NCI-H526 (cell line): ENCODE measurements around the gene MRTFB.

Experiments
- DNase-seq, 2 experiments: peaks; one replicate each; lab custom pipeline; 2025; lab: John Stamatoyannopoulos, UW

The MRTFB gene

DNA sequence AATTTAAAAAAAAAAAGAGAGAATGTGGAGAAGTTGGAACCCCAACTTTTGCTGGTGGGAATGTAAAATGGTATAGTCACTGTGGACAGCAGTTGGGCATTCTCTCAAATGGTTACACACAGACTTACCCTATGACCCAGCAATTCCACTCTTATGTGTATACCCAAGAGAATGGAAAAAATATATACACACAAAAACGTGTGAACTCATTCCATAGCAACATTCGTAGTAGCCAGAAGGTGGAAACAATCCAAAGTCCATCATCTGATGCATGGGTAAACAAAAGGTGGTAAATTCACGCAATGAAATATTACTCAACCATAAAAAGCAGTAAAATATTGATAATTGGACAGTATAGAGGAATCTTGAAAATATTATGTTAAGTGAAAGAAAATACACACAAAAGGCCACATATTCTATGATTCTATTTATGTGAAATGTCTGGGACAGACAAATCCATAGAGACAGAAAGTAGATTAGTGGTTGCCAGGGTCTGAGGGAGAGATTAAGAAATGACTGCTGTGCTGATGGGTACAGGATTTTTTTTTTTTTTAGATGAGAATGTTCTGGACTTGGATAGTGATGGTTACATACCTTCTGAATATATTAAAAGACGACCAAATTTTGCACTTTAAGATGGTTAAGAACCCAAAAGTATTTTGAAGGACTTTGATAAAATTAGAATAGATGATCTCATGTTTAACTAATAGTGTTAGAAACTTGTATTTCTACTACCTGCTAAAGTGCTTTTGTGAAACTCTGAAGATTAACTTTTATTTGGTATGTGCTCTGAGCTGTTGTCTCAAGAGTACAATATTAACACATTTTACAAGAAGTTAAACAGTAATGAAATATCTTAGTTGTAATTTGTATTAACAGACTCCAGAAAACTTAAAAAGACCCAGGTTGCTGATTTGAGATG lies 60.9 kb downstream of the MRTFB start:
- no peak for DNase-seq

DNA sequence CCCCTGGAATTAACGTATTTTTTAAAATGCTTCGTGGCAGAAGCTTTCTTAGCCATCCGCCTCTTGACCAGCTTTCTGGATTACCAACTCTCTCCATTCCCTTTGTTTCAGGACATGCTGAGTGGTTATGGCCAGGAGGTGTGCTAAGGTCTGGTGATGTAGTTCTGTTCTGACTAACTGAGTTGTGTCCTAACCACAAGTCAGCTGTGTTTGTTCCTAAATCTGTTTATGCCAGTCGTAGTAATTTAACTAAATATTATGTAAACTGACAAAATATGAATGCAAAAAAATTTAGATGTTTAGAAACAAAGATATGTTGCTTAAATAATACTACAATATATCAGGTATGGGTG lies 61.6 kb downstream of the MRTFB start:
- DNase-seq, result no peak

DNA sequence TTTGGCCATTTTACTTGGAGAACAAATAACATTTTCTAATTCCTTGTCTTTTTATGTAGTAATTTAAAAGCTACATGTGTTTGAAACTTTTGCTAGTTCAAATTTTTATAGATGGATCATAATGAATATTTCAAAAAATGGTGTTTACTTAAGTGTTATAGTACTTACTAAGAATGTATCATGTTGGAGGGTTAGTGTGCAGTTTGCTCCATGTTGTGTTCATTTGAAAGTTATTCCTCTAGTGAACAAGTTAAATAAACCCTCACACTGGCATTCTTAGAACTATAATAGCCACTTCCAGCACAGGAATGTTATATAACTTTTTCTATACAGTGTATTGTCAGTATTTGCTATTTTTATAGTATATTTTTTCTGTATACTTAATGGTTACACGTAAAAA lies 62.8 kb downstream of the MRTFB start:
- no peak for DNase-seq

DNA sequence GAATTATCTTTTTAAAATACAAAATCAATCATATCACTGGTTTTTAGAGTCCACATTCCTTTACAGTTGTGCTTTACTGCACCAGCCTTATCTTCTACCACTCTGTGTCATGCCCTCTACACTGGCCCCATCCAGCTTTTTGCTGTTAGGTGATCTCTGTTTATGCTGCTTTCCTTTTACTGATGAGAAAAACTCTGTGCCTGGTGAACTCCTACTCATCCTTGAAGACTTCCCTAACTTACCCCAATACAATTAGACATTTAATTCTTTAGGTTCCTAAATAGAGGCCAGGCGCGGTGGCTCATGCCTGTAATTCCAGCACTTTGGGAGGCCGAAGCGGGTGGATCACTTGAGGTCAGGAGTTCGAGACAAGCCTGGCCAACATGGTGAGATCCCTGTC lies 64.6 kb downstream of the MRTFB start:
- DNase-seq, result no peak

DNA sequence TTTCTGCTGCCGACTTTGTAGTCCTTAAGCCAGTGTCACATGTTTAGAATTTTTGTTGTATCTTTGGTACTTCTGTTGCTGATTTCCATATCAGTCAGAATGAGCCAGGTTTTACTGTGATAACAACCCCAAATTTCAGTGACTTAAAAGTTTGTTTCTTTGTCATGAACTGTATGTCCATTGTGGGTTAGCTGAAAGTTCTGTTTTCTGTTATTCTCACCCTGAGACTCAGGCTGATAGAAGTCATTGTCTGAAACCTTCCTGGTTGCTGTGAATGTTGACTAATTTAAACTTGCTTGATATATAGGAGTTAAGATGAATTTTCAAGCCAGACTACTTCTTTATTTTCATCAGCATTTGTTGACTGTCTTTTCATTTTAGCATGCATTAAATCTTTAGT lies 68.8 kb downstream of the MRTFB start:
- no peak for DNase-seq

DNA sequence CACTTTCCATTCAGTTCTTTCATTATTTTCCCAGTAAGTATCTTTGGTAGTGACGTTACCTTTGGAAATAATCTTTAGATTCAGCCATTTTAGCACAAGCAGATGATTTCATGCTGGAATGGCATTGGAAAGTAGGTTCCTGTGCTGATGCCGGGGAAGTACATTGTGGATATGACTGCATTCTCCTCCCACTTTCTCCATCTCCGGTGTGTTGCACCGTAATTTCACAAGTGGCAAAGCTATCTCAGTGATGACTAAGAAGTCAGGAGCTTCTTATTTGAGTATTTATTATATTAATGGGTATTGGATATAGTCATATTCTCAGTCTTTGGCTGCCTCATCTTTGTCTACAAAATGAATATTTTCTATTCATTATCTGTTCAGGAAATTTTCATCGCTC lies 69.8 kb downstream of the MRTFB start:
- DNase-seq, result no peak

DNA sequence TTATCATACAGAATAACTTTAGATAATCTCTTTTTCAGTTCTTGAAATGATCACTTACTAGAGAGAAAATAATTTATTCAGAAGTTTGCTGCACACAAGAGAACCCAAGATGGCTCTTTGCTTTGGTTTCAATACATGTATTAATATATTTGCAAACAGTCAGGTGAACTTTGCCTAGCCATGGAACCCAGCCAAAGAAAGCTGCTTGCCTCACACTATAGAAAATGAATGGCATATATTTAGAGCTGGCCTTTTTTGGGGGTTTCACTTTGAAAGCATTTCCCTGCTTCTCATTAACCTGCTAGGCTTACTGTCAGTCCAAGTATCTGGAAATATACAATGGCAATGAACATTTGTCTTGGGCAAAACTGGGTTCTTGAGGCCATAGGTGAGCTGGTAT lies 75.3 kb downstream of the MRTFB start:
- no peak for DNase-seq

DNA sequence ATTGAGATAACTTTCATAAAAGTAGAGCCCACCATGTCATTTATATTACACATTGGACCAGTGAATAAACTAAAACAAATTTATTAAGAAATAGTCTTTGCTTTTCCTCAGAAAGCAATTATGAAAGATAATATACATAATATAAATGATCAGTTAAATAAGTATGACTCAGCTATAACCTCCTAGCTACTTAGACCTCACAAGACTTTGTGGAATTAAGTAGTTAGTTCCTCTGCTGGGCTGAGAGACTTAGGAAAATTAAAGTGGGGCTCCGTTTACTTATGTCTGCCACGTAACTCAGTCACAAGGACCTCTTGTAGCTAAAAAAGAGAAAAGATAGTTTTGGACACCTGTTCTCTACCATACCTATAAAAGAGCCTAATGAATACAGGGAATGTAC lies 76.9 kb downstream of the MRTFB start:
- DNase-seq, result no peak

DNA sequence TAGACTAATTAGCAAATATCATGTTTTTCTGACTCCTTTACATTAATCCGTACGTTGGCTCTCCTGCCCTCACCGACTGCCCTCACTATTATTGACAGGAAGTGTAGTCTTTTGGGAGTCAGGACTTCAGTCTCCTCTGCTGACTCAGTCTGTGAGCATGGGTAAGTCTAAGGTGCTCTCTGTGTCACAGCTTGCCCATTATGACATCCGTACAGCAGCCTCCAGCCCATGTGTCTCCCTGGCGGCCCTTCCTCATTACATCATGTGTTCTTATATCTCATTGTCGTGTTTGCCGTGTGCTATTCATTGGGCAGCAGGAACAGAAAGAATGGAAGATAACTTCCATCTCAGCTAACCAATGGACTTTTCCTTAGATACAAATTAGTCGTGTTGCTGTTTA lies 77.5 kb downstream of the MRTFB start:
- no peak for DNase-seq

DNA sequence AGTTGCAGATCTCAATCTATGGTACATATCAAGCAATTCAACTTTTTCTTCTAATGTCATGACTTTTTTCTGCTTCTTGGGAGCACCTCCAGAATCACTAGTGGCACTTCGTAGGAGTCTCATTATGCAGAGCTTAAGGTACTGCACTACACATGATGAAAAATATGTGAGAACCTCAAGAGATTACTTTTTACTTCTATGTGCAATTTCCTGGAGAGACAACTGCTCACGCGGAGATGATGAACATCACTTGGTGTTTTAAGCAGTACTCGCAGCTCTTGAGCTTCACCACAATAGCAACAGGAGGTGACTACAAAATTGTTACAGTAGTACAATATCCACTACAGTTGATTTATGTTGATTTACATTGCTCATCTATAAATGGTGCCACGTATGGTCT lies 79.7 kb downstream of the MRTFB start:
- no peak for DNase-seq

DNA sequence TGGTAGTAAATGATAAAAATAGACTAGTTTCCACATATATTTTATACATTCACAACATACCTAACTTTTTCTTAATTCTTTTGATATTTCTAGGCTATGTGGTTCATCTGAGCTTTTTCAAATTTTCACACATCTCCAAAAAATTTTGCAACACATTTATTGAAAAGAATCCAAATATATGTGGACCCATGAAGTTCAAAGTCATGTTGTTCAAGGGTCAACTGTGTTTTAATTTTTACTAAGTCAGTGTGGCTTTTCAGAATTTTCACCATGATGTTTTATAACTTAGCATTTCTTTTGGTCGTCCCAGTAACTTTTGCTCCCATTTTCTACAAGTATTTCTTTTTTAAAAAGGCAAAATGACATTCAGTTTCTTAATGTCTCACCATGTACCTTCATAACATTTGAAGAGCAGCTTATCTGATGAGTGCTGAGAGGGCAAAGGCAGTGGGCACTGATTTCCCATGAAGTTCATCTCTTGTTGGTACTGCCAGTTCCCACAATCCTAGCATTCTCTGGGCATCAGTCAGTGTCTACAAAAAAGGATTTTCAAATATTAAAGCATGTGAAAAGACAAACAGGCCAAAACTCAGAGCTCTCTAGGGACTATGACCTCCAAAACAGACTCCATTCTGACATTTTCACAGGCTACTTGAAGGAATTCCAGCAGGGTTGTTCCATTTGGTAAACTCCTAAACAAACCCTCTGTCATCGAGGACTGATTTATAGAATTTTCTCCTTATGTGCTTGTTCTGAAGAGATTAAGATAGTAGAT lies 80.3 kb downstream of the MRTFB start:
- DNase-seq, result no peak

DNA sequence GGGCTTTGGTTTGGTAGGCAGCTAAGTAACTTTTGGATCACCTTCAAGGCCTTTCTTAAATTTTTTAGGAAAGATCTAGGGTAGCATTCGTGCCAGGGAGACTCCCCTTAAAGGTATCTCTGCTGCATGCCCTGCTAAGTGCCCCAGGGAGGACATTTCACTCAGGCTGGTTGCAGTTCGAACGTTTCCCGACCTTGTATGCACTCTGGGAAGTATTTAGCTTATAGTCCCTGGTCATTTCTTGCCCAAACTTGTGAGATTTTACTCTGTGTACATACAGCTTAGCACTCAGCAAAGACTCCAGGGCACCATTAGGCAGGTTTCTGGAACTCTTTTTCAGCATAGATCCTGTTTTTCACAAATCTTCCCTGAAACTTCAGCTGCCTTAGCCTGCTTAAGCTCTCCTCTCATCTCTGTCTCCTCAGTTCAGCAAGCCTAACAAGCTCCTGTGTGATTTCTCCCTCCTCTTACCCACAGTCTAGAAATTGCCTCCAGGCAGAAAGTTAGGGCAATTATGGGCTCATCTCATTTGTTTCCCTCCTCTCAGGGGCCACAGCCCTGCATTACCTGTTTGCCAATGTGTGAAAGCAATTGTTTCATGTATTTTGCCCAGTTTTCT lies 84.6 kb downstream of the MRTFB start:
- DNase-seq, result no peak

DNA sequence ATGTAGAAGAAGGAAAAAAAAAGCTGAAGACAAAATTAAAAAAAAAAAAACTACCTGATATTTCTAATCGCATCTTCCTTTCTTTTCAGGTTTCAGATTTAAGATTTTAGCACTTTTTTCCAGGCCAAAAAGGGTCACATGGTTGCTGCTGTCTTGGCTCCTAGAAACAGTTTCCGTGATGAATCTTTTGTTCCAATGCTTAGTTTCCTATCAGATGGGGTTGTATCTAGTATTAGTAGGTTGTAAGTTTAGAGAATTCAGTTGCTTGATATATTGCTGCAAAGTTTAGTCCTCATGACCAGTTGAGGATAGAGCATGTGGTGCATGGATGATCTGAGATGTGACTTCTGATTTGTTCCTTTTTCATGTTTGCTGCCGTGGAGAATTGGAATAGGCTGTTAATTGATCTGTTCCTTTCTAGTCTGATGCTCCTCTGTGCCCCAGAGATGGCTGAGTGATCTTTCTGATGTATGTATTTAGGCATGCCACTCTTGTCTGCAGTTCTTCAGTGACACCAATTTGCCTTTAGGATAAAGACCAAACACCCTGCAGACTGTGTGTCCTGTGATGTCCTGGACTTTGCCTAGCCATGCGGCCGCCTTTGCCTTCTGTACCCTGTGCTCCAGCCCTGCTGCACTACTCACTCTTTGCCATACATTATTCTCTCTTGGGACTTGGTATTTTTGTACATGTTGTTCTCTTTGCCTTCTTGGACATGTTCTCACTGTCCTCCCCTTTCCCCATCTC lies 94.0 kb downstream of the MRTFB start:
- no peak for DNase-seq

DNA sequence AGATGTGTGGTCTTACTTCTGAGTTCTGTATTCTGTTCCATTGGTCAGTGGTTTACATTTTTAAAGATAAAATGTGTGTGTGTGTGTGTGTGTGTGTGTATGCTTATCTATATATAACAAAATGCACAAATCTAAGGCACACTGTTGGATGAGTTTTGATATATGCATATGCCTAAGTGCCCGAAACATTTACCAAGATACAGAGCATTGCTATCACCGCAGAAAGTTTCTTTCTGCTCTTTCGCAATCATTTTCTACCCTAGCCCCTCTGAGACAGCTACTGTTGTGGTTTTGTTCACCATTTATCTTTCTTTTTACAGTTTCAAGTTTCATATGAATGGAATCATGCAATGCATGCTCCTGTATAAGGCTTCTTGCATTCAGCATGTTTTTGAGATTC lies 97.0 kb downstream of the MRTFB start:
- DNase-seq, result no peak

DNA sequence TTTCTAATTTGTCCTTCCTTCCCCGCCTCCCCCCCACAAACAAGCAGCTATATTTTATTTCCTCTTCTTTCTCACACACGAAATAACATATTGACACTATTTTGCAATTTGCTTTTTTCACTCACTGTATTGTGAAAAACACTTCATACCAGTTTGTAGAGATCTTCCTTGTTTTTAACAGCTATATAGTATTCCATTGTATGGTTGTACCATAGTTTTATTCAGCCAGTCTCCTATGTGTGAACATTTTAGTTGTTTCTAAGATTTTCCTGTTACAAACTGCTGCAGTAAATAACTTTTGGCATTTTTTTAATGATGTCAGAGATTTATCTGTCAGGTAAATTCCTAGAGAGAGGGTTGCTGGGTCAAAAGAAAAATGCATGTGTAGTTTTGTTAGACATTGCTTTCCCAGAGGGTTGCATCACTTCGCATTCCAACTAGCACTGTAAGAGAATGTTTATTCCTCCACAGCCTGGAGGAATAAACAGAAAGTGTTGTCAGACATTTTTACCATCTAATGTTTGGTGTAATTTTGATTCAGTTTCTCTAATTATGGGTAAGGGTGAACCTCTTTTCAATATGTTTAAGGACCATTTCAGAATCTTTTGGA lies 101.2 kb downstream of the MRTFB start:
- no peak for DNase-seq

DNA sequence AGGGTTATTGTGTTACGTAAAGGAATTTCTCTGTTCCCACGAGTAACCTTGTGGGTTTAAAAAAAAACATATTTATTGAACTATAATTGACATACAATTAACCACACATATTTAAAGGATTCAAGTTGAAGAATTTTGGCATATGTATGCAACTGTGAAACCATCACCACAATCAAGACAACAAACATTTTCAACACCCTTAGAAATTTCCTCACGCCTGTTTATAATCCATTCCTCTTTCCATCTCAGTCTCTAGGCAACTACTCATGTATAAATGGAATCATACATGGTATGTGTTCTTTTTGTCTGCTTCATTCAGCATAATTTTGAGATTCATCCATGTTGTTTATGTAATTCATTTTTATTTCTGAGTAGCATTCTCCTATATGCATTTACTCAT lies 104.0 kb downstream of the MRTFB start:
- no peak for DNase-seq

DNA sequence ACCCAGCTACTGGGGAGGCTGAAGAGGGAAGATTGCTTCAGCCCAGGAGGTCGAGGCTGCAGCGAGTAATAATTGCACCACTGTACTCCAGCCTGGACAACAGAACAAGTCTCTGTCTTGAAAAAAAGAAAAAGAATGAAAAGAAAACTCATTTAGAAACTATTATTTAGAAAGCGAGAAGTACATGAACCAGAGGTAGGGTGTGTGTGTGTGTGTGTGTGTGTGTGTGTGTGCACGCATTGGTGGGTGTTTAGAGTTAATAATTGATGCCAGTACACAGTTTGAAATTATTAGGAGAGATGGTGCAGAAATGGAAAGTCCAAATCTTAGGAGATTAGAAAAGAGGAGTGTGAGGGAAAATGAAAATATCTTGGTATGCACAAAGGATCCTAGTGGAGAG lies 106.6 kb downstream of the MRTFB start:
- no peak for DNase-seq

DNA sequence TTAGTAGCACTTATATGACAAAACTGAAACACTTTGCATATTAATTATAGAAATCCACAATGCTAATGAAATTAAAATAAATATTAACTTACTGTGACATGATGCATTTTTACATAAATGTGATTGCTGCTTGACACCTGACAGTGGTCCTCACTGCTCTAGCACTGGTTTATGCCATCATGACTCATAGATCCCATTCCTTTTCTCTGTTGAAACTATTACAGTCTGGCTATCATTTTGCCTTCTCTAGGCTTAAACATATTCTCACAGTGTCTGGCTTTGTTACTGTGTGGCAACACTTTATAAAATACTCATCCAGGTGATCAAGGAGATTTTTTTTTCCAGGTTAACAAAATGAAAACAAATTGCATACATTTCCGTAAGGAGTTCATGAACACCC lies 108.0 kb downstream of the MRTFB start:
- DNase-seq, result no peak

DNA sequence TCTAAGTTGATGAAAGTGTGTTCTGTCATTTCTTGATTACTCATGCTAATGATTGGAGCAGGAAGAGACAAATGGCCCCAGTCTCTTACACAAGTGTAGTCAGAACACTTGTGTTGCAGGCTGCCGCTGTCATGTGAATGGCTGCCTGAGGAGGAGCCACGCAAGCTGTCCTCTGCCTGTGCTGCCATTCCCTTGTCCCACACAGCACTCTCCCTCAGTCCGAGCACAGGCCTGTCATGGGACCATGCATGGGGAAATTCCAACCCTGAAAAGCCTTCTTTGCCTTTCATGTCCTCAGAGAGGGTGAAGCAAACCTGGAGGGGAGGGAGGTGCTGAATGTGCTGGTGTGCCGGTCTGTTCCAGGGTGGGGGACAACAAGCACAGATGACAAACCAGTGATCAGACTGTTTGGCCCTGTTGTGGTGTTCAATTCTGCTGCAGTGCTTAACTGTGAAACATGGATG lies 109.4 kb downstream of the MRTFB start:
- DNase-seq, result no peak

DNA sequence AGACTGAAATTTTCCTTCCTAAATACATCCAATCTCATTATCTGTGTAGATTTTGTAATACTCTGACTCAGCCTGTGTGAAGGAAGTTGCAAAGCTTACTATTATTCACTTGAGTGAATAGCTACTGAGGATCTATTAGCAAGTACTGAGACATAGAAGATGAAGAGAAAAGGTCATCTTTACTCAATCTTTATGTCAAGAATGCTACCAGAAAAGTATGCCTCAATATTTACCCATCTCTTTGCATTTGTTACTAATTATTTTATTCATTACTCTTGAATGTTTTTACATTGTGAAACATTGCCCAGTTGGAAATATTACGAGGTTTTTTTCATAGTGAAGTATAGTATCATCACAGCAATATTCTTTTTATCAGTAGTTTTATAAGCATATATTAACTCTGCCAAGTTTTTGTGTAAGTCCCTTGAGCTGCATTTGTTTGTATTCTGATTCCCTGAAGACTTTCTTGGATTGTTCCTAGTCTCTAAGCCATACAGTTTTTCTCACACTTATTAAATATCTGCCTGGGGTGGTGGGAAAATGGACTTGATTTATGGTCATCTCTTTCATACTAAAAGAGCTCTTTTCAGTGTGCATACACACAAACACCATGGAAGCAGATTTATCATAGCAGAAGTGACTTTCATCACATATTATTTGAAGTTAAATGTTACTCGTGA lies 110.4 kb downstream of the MRTFB start:
- DNase-seq, result no peak

DNA sequence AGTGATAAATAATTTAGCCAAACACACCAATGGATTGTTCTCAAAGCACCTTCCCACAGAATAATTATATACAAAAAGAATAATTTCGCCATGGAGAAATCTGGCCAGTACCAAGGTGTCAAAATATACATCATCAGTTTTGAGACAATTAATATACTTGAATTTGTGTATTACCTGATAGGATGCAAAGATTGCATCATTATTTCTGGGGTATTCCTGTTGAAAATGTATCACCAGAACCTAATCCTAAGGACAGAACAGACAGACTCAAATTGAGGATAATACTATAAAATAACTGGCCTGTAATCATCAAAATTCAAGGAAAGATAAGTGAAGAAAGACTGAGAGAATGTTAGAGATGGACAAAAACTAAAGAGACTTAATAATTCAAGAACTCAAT lies 111.9 kb downstream of the MRTFB start:
- DNase-seq, result no peak
